Natural killer cell treated with Interleukin-12 subunit alpha and Interleukin-12 subunit beta and Interleukin-15 and Interleukin-18, amount 100 ng/mL, for 72 hours (primary cell): ENCODE data around the gene AGR3. TPM values are rescaled to one million over a fixed set of nuclear protein-coding genes. Genes with fewer than 3 reads are reported as not detected.
A peak's percentile ranks its signal among the peaks of the same experiment; 100 is the strongest.
"Not testable (repeated sequence)": the region's sequence is repeated elsewhere in the genome, so short reads cannot be mapped to it uniquely, and the experiment has no call there.

Experiments
- ATAC-seq, 2 donors: fragments of 150-1000 bp; cut with Tn5 transposase in 1 of 2; sonication (Bioruptor Pico), chemical (Tn5 transposase) in 1 of 2; 2 replicates each; pipeline ENCODE4 v1.10.0; 2021
- DNase-seq: peaks from one replicate; pipeline ENCODE4 v3.0.0; 2022; ENCODE audit warnings: low spot score
- H3K27ac Mint-ChIP-seq, 2 donors: 1 replicate in 1 of 2; 2 replicates in 1 of 2; pipeline ENCODE4 v1.8.0; 2022; ENCODE audit warnings: mixed read lengths in 2 of 2, mild to moderate bottlenecking in 1 of 2, moderate library complexity in 1 of 2
- H3K27me3 Mint-ChIP-seq, 2 donors: 1 replicate in 1 of 2; 2 replicates in 1 of 2; pipeline ENCODE4 v1.8.0; 2022; ENCODE audit warnings: mixed read lengths in 2 of 2
- H3K36me3 Mint-ChIP-seq: one replicate; pipeline ENCODE4 v1.8.0; 2022; ENCODE audit warnings: mixed read lengths
- H3K4me1 Mint-ChIP-seq, 2 donors: 1 replicate in 1 of 2; 2 replicates in 1 of 2; pipeline ENCODE4 v1.8.0; 2022; ENCODE audit warnings: low read depth in 2 of 2, mixed read lengths in 2 of 2, mild to moderate bottlenecking in 1 of 2
- H3K4me3 Mint-ChIP-seq: one replicate; pipeline ENCODE4 v1.8.0; 2022; ENCODE audit warnings: mixed read lengths
- H3K9me3 Mint-ChIP-seq: 2 replicates; pipeline ENCODE4 v1.8.0; 2022; ENCODE audit warnings: mixed read lengths
- total RNA-seq, 2 donors: library from RNA; stranded (reverse); gene quantifications; one replicate each; pipeline ENCODE4 v1.2.3, GENCODE V29; 2022

The AGR3 gene
- total RNA-seq, 2 donors from 2014 or later = not detected

GRCh38 chr7:16875861-16876260, 5.9 kb downstream of the AGR3 start:
- Mint-ChIP-seq H3K27ac (no peak overlapping the region), H3K4me1 (no peaks in the 10 kb centered on the region), H3K36me3 (no peaks in the 10 kb centered on the region), H3K9me3 (peaks cover 5% of the 10 kb centered on the region), H3K27me3 (peaks cover 3 to 6% of the 10 kb centered on the region in 2 donors), H3K4me3 (no peak overlapping the region)
- DNase-seq (no peak), ATAC-seq (no peak)

- no peak overlapping the region for H3K27ac Mint-ChIP-seq
- ATAC-seq = no peak
- H3K9me3 Mint-ChIP-seq = peaks cover 5% of the 10 kb centered on the region
- no peaks in the 10 kb centered on the region for H3K4me1 Mint-ChIP-seq
- no peaks in the 10 kb centered on the region for H3K36me3 Mint-ChIP-seq
- peaks cover 3 to 6% of the 10 kb centered on the region in 2 donors for H3K27me3 Mint-ChIP-seq
- H3K4me3 Mint-ChIP-seq = no peak overlapping the region
- no peak for DNase-seq
Measured at GRCh38 chr7:16874066-16874465, 7.7 kb downstream of the AGR3 start.

- ATAC-seq (no peak), DNase-seq (no peak)
- Mint-ChIP-seq H3K9me3 (peaks cover 5% of the 10 kb centered on the region), H3K27ac (no peak overlapping the region), H3K4me3 (no peak overlapping the region), H3K36me3 (no peaks in the 10 kb centered on the region), H3K27me3 (peaks cover 8 to 11% of the 10 kb centered on the region in 2 donors), H3K4me1 (no peaks in the 10 kb centered on the region)
Measured at GRCh38 chr7:16867328-16867727, 14.5 kb downstream of the AGR3 start.

- H3K27ac Mint-ChIP-seq, ATAC-seq, H3K4me3 Mint-ChIP-seq, H3K9me3 Mint-ChIP-seq, H3K36me3 Mint-ChIP-seq, H3K4me1 Mint-ChIP-seq, DNase-seq: not testable (repeated sequence)
- peaks cover 5 to 15% of the 10 kb centered on the region in 2 donors for H3K27me3 Mint-ChIP-seq
Measured at GRCh38 chr7:16853189-16853588, 28.6 kb downstream of the AGR3 start.

- H3K36me3 Mint-ChIP-seq = no peaks in the 10 kb centered on the region
- H3K4me1 Mint-ChIP-seq = peaks cover 0 to 5% of the 10 kb centered on the region in 2 donors
- DNase-seq (no peak), ATAC-seq (no peak)
- H3K27ac Mint-ChIP-seq = no peak overlapping the region
- H3K9me3 Mint-ChIP-seq = no peaks in the 10 kb centered on the region
- H3K4me3 Mint-ChIP-seq = no peak overlapping the region
- H3K27me3 Mint-ChIP-seq = peaks cover 8 to 15% of the 10 kb centered on the region in 2 donors
Measured at GRCh38 chr7:16851829-16852228, 30.0 kb downstream of the AGR3 start.

GRCh38 chr7:16850614-16851466, 30.9 kb downstream of the AGR3 start:
- Mint-ChIP-seq H3K27me3 (peaks cover 13 to 16% of the 10 kb centered on the region in 2 donors), H3K4me3 (no peak overlapping the region), H3K4me1 (peaks cover 0 to 5% of the 10 kb centered on the region in 2 donors), H3K9me3 (no peaks in the 10 kb centered on the region), H3K27ac (no peak overlapping the region), H3K36me3 (no peaks in the 10 kb centered on the region)
- DNase-seq (no peak), ATAC-seq (peak in 1 of 2 donors; percentile 57)

- no peak overlapping the region for H3K4me3 Mint-ChIP-seq
- peaks cover 16 to 23% of the 10 kb centered on the region in 2 donors for H3K27me3 Mint-ChIP-seq
- no peaks in the 10 kb centered on the region for H3K9me3 Mint-ChIP-seq
- H3K36me3 Mint-ChIP-seq = no peaks in the 10 kb centered on the region
- peaks cover 0 to 5% of the 10 kb centered on the region in 2 donors for H3K4me1 Mint-ChIP-seq
- H3K27ac Mint-ChIP-seq = no peak overlapping the region
- DNase-seq (no peak), ATAC-seq (no peak)
Measured at GRCh38 chr7:16849296-16850148, 32.3 kb downstream of the AGR3 start.

GRCh38 chr7:16847381-16847860, 34.4 kb downstream of the AGR3 start:
- Mint-ChIP-seq H3K36me3 (no peaks in the 10 kb centered on the region), H3K27ac (no peak overlapping the region), H3K27me3 (peaks cover 16 to 23% of the 10 kb centered on the region in 2 donors), H3K4me3 (no peak overlapping the region), H3K9me3 (no peaks in the 10 kb centered on the region), H3K4me1 (peaks cover 0 to 5% of the 10 kb centered on the region in 2 donors)
- DNase-seq (no peak), ATAC-seq (no peak)

GRCh38 chr7:16846601-16847165, 35.1 kb downstream of the AGR3 start:
- Mint-ChIP-seq H3K36me3 (no peaks in the 10 kb centered on the region), H3K27ac (no peak overlapping the region), H3K9me3 (no peaks in the 10 kb centered on the region), H3K27me3 (peaks cover 13 to 24% of the 10 kb centered on the region in 2 donors), H3K4me3 (no peak overlapping the region), H3K4me1 (peaks cover 0 to 4% of the 10 kb centered on the region in 2 donors)
- DNase-seq (no peak), ATAC-seq (no peak)

- ATAC-seq = no peak
- Mint-ChIP-seq H3K9me3 (no peaks in the 10 kb centered on the region), H3K27ac (no peak overlapping the region), H3K36me3 (no peaks in the 10 kb centered on the region), H3K4me3 (no peak overlapping the region), H3K27me3 (peaks cover 8 to 23% of the 10 kb centered on the region in 2 donors), H3K4me1 (no peaks in the 10 kb centered on the region)
- DNase-seq = no peak
Measured at GRCh38 chr7:16845746-16846145, 36.0 kb downstream of the AGR3 start.

GRCh38 chr7:16841681-16842080, 40.1 kb downstream of the AGR3 start:
- H3K27ac Mint-ChIP-seq = no peak overlapping the region
- H3K4me1 Mint-ChIP-seq = no peaks in the 10 kb centered on the region
- DNase-seq (no peak), ATAC-seq (no peak)
- H3K27me3 Mint-ChIP-seq = peaks cover 3 to 20% of the 10 kb centered on the region in 2 donors
- H3K4me3 Mint-ChIP-seq = no peak overlapping the region
- no peaks in the 10 kb centered on the region for H3K36me3 Mint-ChIP-seq
- no peaks in the 10 kb centered on the region for H3K9me3 Mint-ChIP-seq

- Mint-ChIP-seq H3K36me3 (no peaks in the 10 kb centered on the region), H3K27me3 (peaks cover 3 to 20% of the 10 kb centered on the region in 2 donors), H3K4me1 (no peaks in the 10 kb centered on the region), H3K27ac (no peak overlapping the region), H3K4me3 (no peak overlapping the region), H3K9me3 (no peaks in the 10 kb centered on the region)
- DNase-seq (no peak), ATAC-seq (no peak)
Measured at GRCh38 chr7:16840094-16840493, 41.7 kb downstream of the AGR3 start.

- DNase-seq = no peak
- Mint-ChIP-seq H3K36me3 (no peaks in the 10 kb centered on the region), H3K4me1 (no peaks in the 10 kb centered on the region), H3K9me3 (no peaks in the 10 kb centered on the region), H3K4me3 (no peak overlapping the region), H3K27ac (no peak overlapping the region), H3K27me3 (peaks cover 3 to 23% of the 10 kb centered on the region in 2 donors)
- no peak for ATAC-seq
Measured at GRCh38 chr7:16839646-16840045, 42.1 kb downstream of the AGR3 start.
